ENCODE data around the gene GRIK3.
A peak's percentile ranks its signal among the peaks of the same experiment; 100 is the strongest.

The GRIK3 gene

DNA sequence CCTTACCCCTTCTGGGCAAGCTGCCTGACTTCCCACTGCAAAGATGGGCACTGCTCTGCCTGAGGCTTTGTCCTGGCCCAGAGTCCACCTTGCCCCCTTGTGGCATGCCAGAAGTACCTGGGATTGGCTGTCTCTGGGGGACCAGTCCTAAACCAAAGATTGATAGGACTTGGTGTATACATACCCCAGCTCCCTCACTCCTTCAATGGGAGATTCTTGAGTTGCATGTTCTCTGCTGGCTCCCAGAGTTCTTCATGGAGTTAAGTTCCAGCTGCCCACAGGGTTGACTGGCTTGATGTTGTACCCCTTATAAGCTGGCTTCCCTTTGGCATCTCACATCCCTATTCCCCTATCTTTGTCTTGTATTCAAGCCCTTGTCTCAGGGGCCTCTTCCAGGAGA is 244.8 kb downstream of the GRIK3 start:
- H3K27me3 ChIP-seq, result no peaks in the 10 kb centered on the region
- DNase-seq, result no peak
- H3K36me3 ChIP-seq, result no peaks in the 10 kb centered on the region
- H3K9me3 ChIP-seq, result no peaks in the 10 kb centered on the region
- H3K4me1 ChIP-seq, result peaks cover 3% of the 10 kb centered on the region
- H3K4me3 ChIP-seq (ENCODE audit: low read depth, low read length), result no peak overlapping the region
- TF ChIP-seq CTCF (IDR thresholded peaks at IDR 0.05; ENCODE audit: low read depth, low read length), result no peak

DNA sequence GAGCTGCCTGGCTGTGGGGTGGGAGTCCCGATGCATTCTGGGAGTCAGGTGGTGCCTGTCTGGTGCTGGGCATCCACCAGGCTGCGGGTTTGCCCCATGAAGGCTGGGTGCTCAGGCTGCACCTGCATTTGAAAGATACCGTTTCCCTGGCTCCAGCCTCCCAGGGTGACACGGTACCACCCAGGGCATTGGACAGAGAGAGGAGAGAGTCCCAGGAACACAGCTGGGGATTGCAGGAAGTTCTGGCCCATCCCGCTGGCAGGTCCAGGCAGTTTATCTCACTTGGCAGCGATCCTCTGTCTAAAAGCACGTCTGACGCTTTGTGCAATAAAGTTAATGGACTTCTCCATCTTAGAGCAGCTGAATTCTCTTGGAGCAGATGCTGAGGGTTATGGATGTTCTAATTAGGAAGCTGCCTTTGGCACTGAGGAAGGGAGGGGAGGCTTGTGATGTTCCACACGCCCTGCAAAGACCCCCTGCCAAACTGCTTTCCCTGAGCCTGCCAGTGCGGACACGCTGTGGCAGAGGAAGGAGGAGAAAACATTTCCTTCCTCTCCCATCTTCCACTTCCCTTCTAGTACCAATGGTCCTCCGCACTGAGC is 246.9 kb downstream of the GRIK3 start:
- Histone ChIP-seq H3K4me1 (peaks cover 6% of the 10 kb centered on the region), H3K36me3 (no peaks in the 10 kb centered on the region), H3K4me3 (ENCODE audit: low read depth, low read length) (0 out of 2 replicates have a peak overlapping the region, but pooled peaks have one; percentile 1), H3K27me3 (no peaks in the 10 kb centered on the region), H3K9me3 (no peaks in the 10 kb centered on the region)
- TF ChIP-seq CTCF (IDR thresholded peaks at IDR 0.05; ENCODE audit: low read depth, low read length), result no peak
- DNase-seq, result peak; percentile 30

DNA sequence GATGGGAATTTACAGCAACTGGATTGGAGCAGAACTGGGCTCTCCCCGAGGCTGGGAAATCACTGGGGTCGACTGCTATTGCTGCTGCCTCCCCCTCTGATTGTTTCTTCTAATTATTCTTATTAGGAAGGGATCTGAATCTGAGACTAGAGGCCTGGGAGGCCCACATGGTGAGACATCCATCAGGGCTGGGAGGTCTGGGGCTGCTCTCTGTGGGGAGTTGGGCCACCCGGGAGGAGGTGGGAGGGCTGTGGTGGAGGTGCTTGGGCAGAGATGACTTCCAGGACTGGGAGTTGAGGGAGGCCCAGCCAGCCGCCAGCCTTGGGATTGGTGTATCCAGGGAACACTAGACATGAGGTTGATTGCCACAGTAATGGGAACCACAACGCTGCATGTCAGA is 247.9 kb downstream of the GRIK3 start:
- TF ChIP-seq CTCF (IDR thresholded peaks at IDR 0.05; ENCODE audit: low read depth, low read length), result no peak
- H3K27me3 ChIP-seq, result no peaks in the 10 kb centered on the region
- H3K36me3 ChIP-seq, result no peaks in the 10 kb centered on the region
- H3K4me3 ChIP-seq (ENCODE audit: low read depth, low read length), result no peak overlapping the region
- H3K9me3 ChIP-seq, result no peaks in the 10 kb centered on the region
- no peak for DNase-seq
- peaks cover 6% of the 10 kb centered on the region for H3K4me1 ChIP-seq

DNA sequence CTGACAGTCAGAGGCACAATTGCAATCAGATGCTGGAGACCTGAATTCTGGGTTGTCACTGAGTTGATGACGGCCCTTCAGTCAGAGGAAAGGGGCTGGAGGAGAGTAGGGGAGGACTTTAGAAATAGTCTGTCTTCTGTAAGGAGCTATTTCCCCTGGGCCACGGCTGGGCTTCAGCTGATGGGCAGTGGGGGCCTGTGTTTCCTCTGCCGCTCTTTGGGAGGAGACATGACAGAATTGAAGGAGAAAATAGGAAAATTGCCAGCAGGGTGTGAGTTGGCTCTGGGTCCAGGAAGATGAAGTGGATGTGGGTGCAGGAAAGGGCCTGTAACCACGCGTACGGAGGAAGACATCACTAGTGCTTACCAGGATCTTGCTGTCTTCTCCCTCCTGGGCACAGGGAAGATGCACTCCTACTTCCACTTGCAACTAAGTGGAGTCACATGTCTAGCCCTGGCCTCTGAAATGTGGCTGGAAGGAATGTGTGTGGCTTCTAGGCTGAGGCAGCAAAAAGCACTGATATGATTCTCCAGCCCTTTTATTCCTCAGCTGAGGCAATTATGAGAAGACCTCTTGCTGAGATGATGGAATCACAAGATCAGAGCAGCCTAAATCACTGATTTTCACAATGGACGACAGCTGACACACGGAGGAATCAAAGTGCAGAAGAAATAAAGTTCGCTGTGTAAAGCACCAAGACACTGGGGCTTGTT is 250.0 kb downstream of the GRIK3 start:
- no peaks in the 10 kb centered on the region for H3K36me3 ChIP-seq
- TF ChIP-seq CTCF (IDR thresholded peaks at IDR 0.05; ENCODE audit: low read depth, low read length), result no peak
- H3K4me3 ChIP-seq (ENCODE audit: low read depth, low read length), result no peak overlapping the region
- H3K9me3 ChIP-seq, result no peaks in the 10 kb centered on the region
- DNase-seq, result no peak
- peaks cover 6% of the 10 kb centered on the region for H3K4me1 ChIP-seq
- H3K27me3 ChIP-seq, result no peaks in the 10 kb centered on the region

- H3K9me3 ChIP-seq, result no peaks in the 10 kb centered on the region
- peaks cover 6% of the 10 kb centered on the region for H3K4me1 ChIP-seq
- no peaks in the 10 kb centered on the region for H3K36me3 ChIP-seq
- H3K27me3 ChIP-seq, result no peaks in the 10 kb centered on the region
- TF ChIP-seq CTCF (IDR thresholded peaks at IDR 0.05; ENCODE audit: low read depth, low read length), result no peak
- no peak for DNase-seq
- no peak overlapping the region for H3K4me3 ChIP-seq (ENCODE audit: low read depth, low read length)
These were observed 250.8 kb downstream of the GRIK3 start for GRCh38 chr1:36783475-36783874.

GRCh38 chr1:36782785-36783184 is 251.5 kb downstream of the GRIK3 start:
- no peaks in the 10 kb centered on the region for H3K9me3 ChIP-seq
- no peak overlapping the region for H3K4me3 ChIP-seq (ENCODE audit: low read depth, low read length)
- H3K4me1 ChIP-seq, result peaks cover 6% of the 10 kb centered on the region
- no peaks in the 10 kb centered on the region for H3K36me3 ChIP-seq
- no peak for TF ChIP-seq CTCF (IDR thresholded peaks at IDR 0.05; ENCODE audit: low read depth, low read length)
- no peak for DNase-seq
- H3K27me3 ChIP-seq, result no peaks in the 10 kb centered on the region
